ENCODE results near the gene ATG4C.

ATG4C gene

DNA sequence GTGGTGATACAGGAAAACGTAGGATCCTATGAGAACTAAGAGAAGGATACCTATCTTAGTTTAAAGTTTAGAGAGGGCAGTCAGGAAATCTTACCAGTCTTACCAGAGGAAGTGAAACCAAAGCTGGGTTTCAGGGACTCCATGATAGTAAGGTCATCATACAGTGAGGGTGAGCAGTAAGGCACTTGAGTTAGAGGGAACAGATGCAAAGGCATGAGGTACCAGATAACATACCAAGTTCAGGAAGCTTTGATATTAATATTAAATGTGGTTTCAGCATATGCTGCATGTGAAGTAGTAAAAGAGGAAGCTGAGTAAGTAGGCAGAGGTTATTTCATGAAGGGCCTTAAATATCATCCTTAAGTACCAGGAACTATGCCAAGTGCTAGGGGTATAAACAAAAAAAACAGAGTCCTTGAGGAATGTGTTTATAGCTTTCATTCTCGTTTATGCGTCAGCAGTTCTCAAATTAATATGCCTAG is 16.9 kb downstream of the ATG4C start (continued):
- no peak for TF ChIP-seq ZNF488 (tag by site-specific recombination; IDR thresholded peaks at IDR 0.05)
- TF ChIP-seq, protein P1, sequence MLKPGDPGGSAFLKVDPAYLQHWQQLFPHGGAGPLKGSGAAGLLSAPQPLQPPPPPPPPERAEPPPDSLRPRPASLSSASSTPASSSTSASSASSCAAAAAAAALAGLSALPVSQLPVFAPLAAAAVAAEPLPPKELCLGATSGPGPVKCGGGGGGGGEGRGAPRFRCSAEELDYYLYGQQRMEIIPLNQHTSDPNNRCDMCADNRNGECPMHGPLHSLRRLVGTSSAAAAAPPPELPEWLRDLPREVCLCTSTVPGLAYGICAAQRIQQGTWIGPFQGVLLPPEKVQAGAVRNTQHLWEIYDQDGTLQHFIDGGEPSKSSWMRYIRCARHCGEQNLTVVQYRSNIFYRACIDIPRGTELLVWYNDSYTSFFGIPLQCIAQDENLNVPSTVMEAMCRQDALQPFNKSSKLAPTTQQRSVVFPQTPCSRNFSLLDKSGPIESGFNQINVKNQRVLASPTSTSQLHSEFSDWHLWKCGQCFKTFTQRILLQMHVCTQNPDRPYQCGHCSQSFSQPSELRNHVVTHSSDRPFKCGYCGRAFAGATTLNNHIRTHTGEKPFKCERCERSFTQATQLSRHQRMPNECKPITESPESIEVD (tag by site-specific recombination; IDR thresholded peaks at IDR 0.05): peak; percentile 55; the same call in 1 of the 2 replicates
- no peak for TF ChIP-seq ZNF692 (tag by site-specific recombination; IDR thresholded peaks at IDR 0.05)
- TF ChIP-seq ZNF560 (tag by site-specific recombination; IDR thresholded peaks at IDR 0.05; ENCODE audit: borderline replicate concordance): no peak
- no peak for TF ChIP-seq ZNF791 (tag by site-specific recombination; IDR thresholded peaks at IDR 0.05)
- TF ChIP-seq SP2 (tag by site-specific recombination; IDR thresholded peaks at IDR 0.05): no peak
- TF ChIP-seq ZNF239 (tag by site-specific recombination; IDR thresholded peaks at IDR 0.05): no peak
- TF ChIP-seq ZNF112 (tag by site-specific recombination; IDR thresholded peaks at IDR 0.05): no peak
- no peak for TF ChIP-seq ZFP37 (tag by site-specific recombination; IDR thresholded peaks at IDR 0.05)

- POLR2A ChIA-PET: no interaction called here
- Histone ChIP-seq H3K4me1 (ENCODE audit: control insufficient read depth, insufficient read depth, low read length) (no peaks in the 10 kb centered on the region), H3K9me3 (ENCODE audit: control insufficient read depth, insufficient read depth, low read depth, low read length) (no peaks in the 10 kb centered on the region), H3K4me3 (ENCODE audit: low read depth, low read length) (no peak overlapping the region), H3K27ac (ENCODE audit: extremely low read depth, low read depth, low read length) (no peak overlapping the region), H3K36me3 (ENCODE audit: control insufficient read depth in 2 of 2, insufficient read depth in 1 of 2, low read length in 2 of 2) (peaks cover 5 to 15% of the 10 kb centered on the region in 2 experiments)
- TF ChIP-seq BCL6B (tag by site-specific recombination; IDR thresholded peaks at IDR 0.05) (no peak), ZNF311 (tag by site-specific recombination; IDR thresholded peaks at IDR 0.05; ENCODE audit: borderline replicate concordance) (no peak), ZNF23 (tag by site-specific recombination; IDR thresholded peaks at IDR 0.05; ENCODE audit: borderline replicate concordance) (no peak), ZNF239 (tag by site-specific recombination; IDR thresholded peaks at IDR 0.05) (no peak), EGR2 (tag by site-specific recombination; IDR thresholded peaks at IDR 0.05; ENCODE audit: low read depth) (no peak), ZNF292 (tag by site-specific recombination; IDR thresholded peaks at IDR 0.05; ENCODE audit: borderline replicate concordance, low read depth) (no peak), ZBTB10 (tag by site-specific recombination; IDR thresholded peaks at IDR 0.05) (no peak), ZNF747 (tag by site-specific recombination; IDR thresholded peaks at IDR 0.05) (no peak), ZNF544 (tag by site-specific recombination; IDR thresholded peaks at IDR 0.05) (no peak), REPIN1 (tag by site-specific recombination; IDR thresholded peaks at IDR 0.05; ENCODE audit: low read depth) (no peak), ZNF404 (tag by site-specific recombination; IDR thresholded peaks at IDR 0.05) (no peak), ZNF175 (tag by site-specific recombination; IDR thresholded peaks at IDR 0.05) (no peak), KLF7 (tag by site-specific recombination; IDR thresholded peaks at IDR 0.05; ENCODE audit: borderline replicate concordance) (no peak), ZNF140 (tag by site-specific recombination; IDR thresholded peaks at IDR 0.05) (no peak)
- TF ChIP-seq, protein P2, sequence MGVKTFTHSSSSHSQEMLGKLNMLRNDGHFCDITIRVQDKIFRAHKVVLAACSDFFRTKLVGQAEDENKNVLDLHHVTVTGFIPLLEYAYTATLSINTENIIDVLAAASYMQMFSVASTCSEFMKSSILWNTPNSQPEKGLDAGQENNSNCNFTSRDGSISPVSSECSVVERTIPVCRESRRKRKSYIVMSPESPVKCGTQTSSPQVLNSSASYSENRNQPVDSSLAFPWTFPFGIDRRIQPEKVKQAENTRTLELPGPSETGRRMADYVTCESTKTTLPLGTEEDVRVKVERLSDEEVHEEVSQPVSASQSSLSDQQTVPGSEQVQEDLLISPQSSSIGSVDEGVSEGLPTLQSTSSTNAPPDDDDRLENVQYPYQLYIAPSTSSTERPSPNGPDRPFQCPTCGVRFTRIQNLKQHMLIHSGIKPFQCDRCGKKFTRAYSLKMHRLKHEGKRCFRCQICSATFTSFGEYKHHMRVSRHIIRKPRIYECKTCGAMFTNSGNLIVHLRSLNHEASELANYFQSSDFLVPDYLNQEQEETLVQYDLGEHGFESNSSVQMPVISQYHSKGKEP (tag by site-specific recombination; IDR thresholded peaks at IDR 0.05): no peak
- TF ChIP-seq, protein P3, sequence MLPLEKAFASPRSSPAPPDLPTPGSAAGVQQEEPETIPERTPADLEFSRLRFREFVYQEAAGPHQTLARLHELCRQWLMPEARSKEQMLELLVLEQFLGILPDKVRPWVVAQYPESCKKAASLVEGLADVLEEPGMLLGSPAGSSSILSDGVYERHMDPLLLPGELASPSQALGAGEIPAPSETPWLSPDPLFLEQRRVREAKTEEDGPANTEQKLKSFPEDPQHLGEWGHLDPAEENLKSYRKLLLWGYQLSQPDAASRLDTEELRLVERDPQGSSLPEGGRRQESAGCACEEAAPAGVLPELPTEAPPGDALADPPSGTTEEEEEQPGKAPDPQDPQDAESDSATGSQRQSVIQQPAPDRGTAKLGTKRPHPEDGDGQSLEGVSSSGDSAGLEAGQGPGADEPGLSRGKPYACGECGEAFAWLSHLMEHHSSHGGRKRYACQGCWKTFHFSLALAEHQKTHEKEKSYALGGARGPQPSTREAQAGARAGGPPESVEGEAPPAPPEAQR (tag by site-specific recombination; IDR thresholded peaks at IDR 0.05): no peak
- CTCF ChIA-PET: no interaction called here
Measured at GRCh38 chr1:62809788-62810187, 25.9 kb downstream of the ATG4C start.
